WI38 (cell line): Measurements from ENCODE around the gene SYTL3.
"Not testable (repeated sequence)": the region's sequence is repeated elsewhere in the genome, so short reads cannot be mapped to it uniquely, and the experiment has no call there.

Experiments used
- H3K4me3 ChIP-seq: 2 replicates; pipeline ENCODE4 v1.5.1; 2011; ENCODE audit warnings: low read depth, mild to moderate bottlenecking, control low read depth, low read length
- CTCF ChIP-seq: IDR thresholded peaks from 2 replicates; pipeline ENCODE4 v1.5.1; 2012; ENCODE audit warnings: low read depth, mild to moderate bottlenecking, control low read depth, low read length

SYTL3 gene

GRCh38 chr6:158665332-158665731 is 15.5 kb downstream of the SYTL3 start:
- TF ChIP-seq CTCF: no peak
- H3K4me3 ChIP-seq: no peak overlapping the region

GRCh38 chr6:158666628-158667359 is 16.9 kb downstream of the SYTL3 start:
- no peak overlapping the region for H3K4me3 ChIP-seq
- TF ChIP-seq CTCF: no peak

- no peak for TF ChIP-seq CTCF
- no peak overlapping the region for H3K4me3 ChIP-seq
Observed at GRCh38 chr6:158667360-158667981, 17.6 kb downstream of the SYTL3 start.

- no peak overlapping the region for H3K4me3 ChIP-seq
- no peak for TF ChIP-seq CTCF
Observed at GRCh38 chr6:158668707-158669103, 18.9 kb downstream of the SYTL3 start.

GRCh38 chr6:158669145-158670035 is 19.5 kb downstream of the SYTL3 start:
- H3K4me3 ChIP-seq: no peak overlapping the region
- TF ChIP-seq CTCF: no peak

GRCh38 chr6:158672119-158672518 is 22.3 kb downstream of the SYTL3 start:
- not testable (repeated sequence) for H3K4me3 ChIP-seq

- TF ChIP-seq CTCF: no peak
Observed at GRCh38 chr6:158672726-158673125, 22.9 kb downstream of the SYTL3 start.

More at GRCh38 chr6:158672726-158673125, 22.9 kb downstream of the SYTL3 start:
- no peak overlapping the region for H3K4me3 ChIP-seq
